ENCODE measurements around the gene CAPN7.

The CAPN7 gene

GRCh38 chr3:15273227-15273626 lies 67.2 kb downstream of the CAPN7 start:
- Histone ChIP-seq H3K4me3 (ENCODE audit: insufficient read length, low read depth) (no peak overlapping the region), H3K4me1 (ENCODE audit: insufficient read depth, insufficient read length) (peaks cover 13% of the 10 kb centered on the region), H3K36me3 (ENCODE audit: insufficient read depth, insufficient read length, low read length) (peaks cover 4% of the 10 kb centered on the region), H3K27me3 (ENCODE audit: insufficient read depth, insufficient read length) (no peaks in the 10 kb centered on the region), H3K9ac (ENCODE audit: insufficient read length, low read depth) (no peak overlapping the region), H3K9me3 (ENCODE audit: insufficient read depth, low read length) (no peaks in the 10 kb centered on the region)
- TF ChIP-seq ZNF274 (IDR thresholded peaks at IDR 0.05; ENCODE audit: low read depth, low read length) (no peak), YY1 (IDR thresholded peaks at IDR 0.05; ENCODE audit: insufficient read depth, insufficient read length) (no peak), SUZ12 (IDR thresholded peaks at IDR 0.05; ENCODE audit: extremely low read depth, insufficient read depth, insufficient read length) (no peak)
- DNase-seq (ENCODE audit: low read depth, low spot score) = no peak

GRCh38 chr3:15276028-15276724 lies 70.1 kb downstream of the CAPN7 start:
- peaks cover 13% of the 10 kb centered on the region for H3K4me1 ChIP-seq (ENCODE audit: insufficient read depth, insufficient read length)
- DNase-seq (ENCODE audit: low read depth, low spot score) = no peak
- no peak overlapping the region for H3K9ac ChIP-seq (ENCODE audit: insufficient read length, low read depth)
- no peaks in the 10 kb centered on the region for H3K27me3 ChIP-seq (ENCODE audit: insufficient read depth, insufficient read length)
- TF ChIP-seq YY1 (IDR thresholded peaks at IDR 0.05; ENCODE audit: insufficient read depth, insufficient read length) = no peak
- no peak for TF ChIP-seq SUZ12 (IDR thresholded peaks at IDR 0.05; ENCODE audit: extremely low read depth, insufficient read depth, insufficient read length)
- TF ChIP-seq ZNF274 (IDR thresholded peaks at IDR 0.05; ENCODE audit: low read depth, low read length) = no peak
- no peaks in the 10 kb centered on the region for H3K9me3 ChIP-seq (ENCODE audit: insufficient read depth, low read length)
- H3K36me3 ChIP-seq (ENCODE audit: insufficient read depth, insufficient read length, low read length) = no peaks in the 10 kb centered on the region
- H3K4me3 ChIP-seq (ENCODE audit: insufficient read length, low read depth) = no peak overlapping the region

GRCh38 chr3:15277861-15278500 lies 71.9 kb downstream of the CAPN7 start:
- TF ChIP-seq YY1 (IDR thresholded peaks at IDR 0.05; ENCODE audit: insufficient read depth, insufficient read length) (no peak), SUZ12 (IDR thresholded peaks at IDR 0.05; ENCODE audit: extremely low read depth, insufficient read depth, insufficient read length) (no peak), ZNF274 (IDR thresholded peaks at IDR 0.05; ENCODE audit: low read depth, low read length) (no peak)

GRCh38 chr3:15279205-15279604 lies 73.2 kb downstream of the CAPN7 start:
- H3K9ac ChIP-seq (ENCODE audit: insufficient read length, low read depth) = no peak overlapping the region
- DNase-seq (ENCODE audit: low read depth, low spot score) = no peak
- no peaks in the 10 kb centered on the region for H3K36me3 ChIP-seq (ENCODE audit: insufficient read depth, insufficient read length, low read length)
- peaks cover 9% of the 10 kb centered on the region for H3K4me1 ChIP-seq (ENCODE audit: insufficient read depth, insufficient read length)
- no peaks in the 10 kb centered on the region for H3K9me3 ChIP-seq (ENCODE audit: insufficient read depth, low read length)
- no peak overlapping the region for H3K4me3 ChIP-seq (ENCODE audit: insufficient read length, low read depth)
- no peaks in the 10 kb centered on the region for H3K27me3 ChIP-seq (ENCODE audit: insufficient read depth, insufficient read length)
- TF ChIP-seq SUZ12 (IDR thresholded peaks at IDR 0.05; ENCODE audit: extremely low read depth, insufficient read depth, insufficient read length) (no peak), YY1 (IDR thresholded peaks at IDR 0.05; ENCODE audit: insufficient read depth, insufficient read length) (no peak), ZNF274 (IDR thresholded peaks at IDR 0.05; ENCODE audit: low read depth, low read length) (no peak)

More at GRCh38 chr3:15277861-15278500, 71.9 kb downstream of the CAPN7 start:
- H3K36me3 ChIP-seq (ENCODE audit: insufficient read depth, insufficient read length, low read length) = no peaks in the 10 kb centered on the region
- peak overlapping the region; percentile 18 for H3K9ac ChIP-seq (ENCODE audit: insufficient read length, low read depth)
- peaks cover 9% of the 10 kb centered on the region for H3K4me1 ChIP-seq (ENCODE audit: insufficient read depth, insufficient read length)
- DNase-seq (ENCODE audit: low read depth, low spot score) = no peak
- no peaks in the 10 kb centered on the region for H3K27me3 ChIP-seq (ENCODE audit: insufficient read depth, insufficient read length)
- H3K4me3 ChIP-seq (ENCODE audit: insufficient read length, low read depth) = no peak overlapping the region
- H3K9me3 ChIP-seq (ENCODE audit: insufficient read depth, low read length) = no peaks in the 10 kb centered on the region

- Histone ChIP-seq H3K9me3 (ENCODE audit: insufficient read depth, low read length) (no peaks in the 10 kb centered on the region), H3K4me3 (ENCODE audit: insufficient read length, low read depth) (no peak overlapping the region), H3K27me3 (ENCODE audit: insufficient read depth, insufficient read length) (no peaks in the 10 kb centered on the region), H3K4me1 (ENCODE audit: insufficient read depth, insufficient read length) (peaks cover 9% of the 10 kb centered on the region), H3K9ac (ENCODE audit: insufficient read length, low read depth) (no peak overlapping the region), H3K36me3 (ENCODE audit: insufficient read depth, insufficient read length, low read length) (no peaks in the 10 kb centered on the region)
- TF ChIP-seq SUZ12 (IDR thresholded peaks at IDR 0.05; ENCODE audit: extremely low read depth, insufficient read depth, insufficient read length) (no peak), ZNF274 (IDR thresholded peaks at IDR 0.05; ENCODE audit: low read depth, low read length) (no peak), YY1 (IDR thresholded peaks at IDR 0.05; ENCODE audit: insufficient read depth, insufficient read length) (no peak)
- no peak for DNase-seq (ENCODE audit: low read depth, low spot score)
These were observed 73.8 kb downstream of the CAPN7 start for GRCh38 chr3:15279671-15280402.

- Histone ChIP-seq H3K4me1 (ENCODE audit: insufficient read depth, insufficient read length) (peaks cover 9% of the 10 kb centered on the region), H3K9ac (ENCODE audit: insufficient read length, low read depth) (no peak overlapping the region), H3K9me3 (ENCODE audit: insufficient read depth, low read length) (no peaks in the 10 kb centered on the region), H3K36me3 (ENCODE audit: insufficient read depth, insufficient read length, low read length) (no peaks in the 10 kb centered on the region), H3K27me3 (ENCODE audit: insufficient read depth, insufficient read length) (no peaks in the 10 kb centered on the region), H3K4me3 (ENCODE audit: insufficient read length, low read depth) (no peak overlapping the region)
- TF ChIP-seq ZNF274 (IDR thresholded peaks at IDR 0.05; ENCODE audit: low read depth, low read length) = no peak
- TF ChIP-seq YY1 (IDR thresholded peaks at IDR 0.05; ENCODE audit: insufficient read depth, insufficient read length) = no peak
- TF ChIP-seq SUZ12 (IDR thresholded peaks at IDR 0.05; ENCODE audit: extremely low read depth, insufficient read depth, insufficient read length) = no peak
- DNase-seq (ENCODE audit: low read depth, low spot score) = no peak
These were observed 74.9 kb downstream of the CAPN7 start for GRCh38 chr3:15280853-15281532.

Data from NT2/D1 (cell line).